Adipocyte (in vitro differentiated cells): ENCODE data around the gene ZNF106.

Experiments used
- DNase-seq: peaks from one replicate; pipeline ENCODE4 v3.0.0-alpha.2; 2015; ENCODE audit warnings: low read depth
- H3K27me3 ChIP-seq: replicated peaks from 2 replicates; pipeline ENCODE4 v1.7.0; 2013; ENCODE audit warnings: mild to moderate bottlenecking, low read length, moderate library complexity; ENCODE audit not compliant: control insufficient read depth, insufficient read depth
- H3K36me3 ChIP-seq: 2 replicates; pipeline ENCODE4 v1.7.0; 2013; ENCODE audit warnings: low read length, mild to moderate bottlenecking, moderate library complexity; ENCODE audit not compliant: control insufficient read depth, insufficient read depth, severe bottlenecking
- H3K4me1 ChIP-seq: 2 replicates; pipeline ENCODE4 v1.7.0; 2013; ENCODE audit warnings: mild to moderate bottlenecking, low read length, moderate library complexity; ENCODE audit not compliant: control insufficient read depth, insufficient read depth
- H3K4me3 ChIP-seq: 2 replicates; pipeline ENCODE4 v1.7.0; 2013; ENCODE audit warnings: mild to moderate bottlenecking, low read length, moderate library complexity
- H3K9ac ChIP-seq: 2 replicates; pipeline ENCODE4 v1.7.0; 2013; ENCODE audit warnings: mild to moderate bottlenecking, low read length, moderate library complexity
- H3K9me3 ChIP-seq: 2 replicates; pipeline ENCODE4 v1.7.0; 2013; ENCODE audit warnings: mild to moderate bottlenecking, low read length, moderate library complexity; ENCODE audit not compliant: control insufficient read depth

The ZNF106 gene

GRCh38 chr15:42471002-42471401 is 19.9 kb downstream of the ZNF106 start:
- Histone ChIP-seq H3K9me3 (no peaks in the 10 kb centered on the region), H3K36me3 (peaks cover 4% of the 10 kb centered on the region), H3K9ac (peak overlapping the region; percentile 0), H3K4me3 (no peak overlapping the region), H3K27me3 (no peaks in the 10 kb centered on the region), H3K4me1 (peaks cover 15% of the 10 kb centered on the region)
- DNase-seq, result no peak

GRCh38 chr15:42465520-42466259 is 25.3 kb downstream of the ZNF106 start:
- no peak overlapping the region for H3K9ac ChIP-seq
- peaks cover 16% of the 10 kb centered on the region for H3K36me3 ChIP-seq
- DNase-seq, result no peak
- peaks cover 11% of the 10 kb centered on the region for H3K4me1 ChIP-seq
- no peaks in the 10 kb centered on the region for H3K9me3 ChIP-seq
- H3K27me3 ChIP-seq, result no peaks in the 10 kb centered on the region
- no peak overlapping the region for H3K4me3 ChIP-seq

GRCh38 chr15:42461261-42461660 is 29.7 kb downstream of the ZNF106 start:
- no peak for DNase-seq
- peak overlapping the region; percentile 15 for H3K9ac ChIP-seq
- H3K4me1 ChIP-seq, result peaks cover 40% of the 10 kb centered on the region
- peaks cover 13% of the 10 kb centered on the region for H3K36me3 ChIP-seq
- H3K27me3 ChIP-seq, result no peaks in the 10 kb centered on the region
- H3K9me3 ChIP-seq, result no peaks in the 10 kb centered on the region
- H3K4me3 ChIP-seq, result no peak overlapping the region

- Histone ChIP-seq H3K36me3 (peaks cover 17% of the 10 kb centered on the region), H3K9ac (peak overlapping the region; percentile 88), H3K9me3 (no peaks in the 10 kb centered on the region), H3K4me3 (peak overlapping the region; percentile 83), H3K27me3 (no peaks in the 10 kb centered on the region), H3K4me1 (peaks cover 56% of the 10 kb centered on the region)
- DNase-seq, result peak; percentile 96
Observed at GRCh38 chr15:42457445-42458442, 33.2 kb downstream of the ZNF106 start.

GRCh38 chr15:42456971-42457370 is 34.0 kb downstream of the ZNF106 start:
- DNase-seq, result peak; percentile 81
- no peaks in the 10 kb centered on the region for H3K27me3 ChIP-seq
- peak overlapping the region; percentile 83 for H3K4me3 ChIP-seq
- H3K9ac ChIP-seq, result peak overlapping the region; percentile 88
- peaks cover 56% of the 10 kb centered on the region for H3K4me1 ChIP-seq
- peaks cover 17% of the 10 kb centered on the region for H3K36me3 ChIP-seq
- H3K9me3 ChIP-seq, result no peaks in the 10 kb centered on the region

- Histone ChIP-seq H3K36me3 (peaks cover 21% of the 10 kb centered on the region), H3K9ac (peak overlapping the region; percentile 88), H3K4me1 (peaks cover 55% of the 10 kb centered on the region), H3K9me3 (no peaks in the 10 kb centered on the region), H3K27me3 (no peaks in the 10 kb centered on the region), H3K4me3 (peak overlapping the region; percentile 83)
- DNase-seq, result peak; percentile 35
Observed at GRCh38 chr15:42456531-42456930, 34.4 kb downstream of the ZNF106 start.

- Histone ChIP-seq H3K9me3 (no peaks in the 10 kb centered on the region), H3K4me1 (peaks cover 46% of the 10 kb centered on the region), H3K36me3 (peaks cover 48% of the 10 kb centered on the region), H3K4me3 (no peak overlapping the region), H3K9ac (no peak overlapping the region), H3K27me3 (no peaks in the 10 kb centered on the region)
- DNase-seq, result peak; percentile 37
Observed at GRCh38 chr15:42453826-42454225, 37.1 kb downstream of the ZNF106 start.

GRCh38 chr15:42450425-42450790 is 40.5 kb downstream of the ZNF106 start:
- no peak overlapping the region for H3K9ac ChIP-seq
- H3K9me3 ChIP-seq, result no peaks in the 10 kb centered on the region
- no peaks in the 10 kb centered on the region for H3K27me3 ChIP-seq
- no peak overlapping the region for H3K4me3 ChIP-seq
- H3K4me1 ChIP-seq, result peaks cover 12% of the 10 kb centered on the region
- no peak for DNase-seq
- peaks cover 78% of the 10 kb centered on the region for H3K36me3 ChIP-seq

GRCh38 chr15:42449770-42450424 is 41.0 kb downstream of the ZNF106 start:
- Histone ChIP-seq H3K4me3 (no peak overlapping the region), H3K27me3 (no peaks in the 10 kb centered on the region), H3K4me1 (peaks cover 8% of the 10 kb centered on the region), H3K36me3 (peaks cover 83% of the 10 kb centered on the region), H3K9ac (no peak overlapping the region), H3K9me3 (no peaks in the 10 kb centered on the region)
- no peak for DNase-seq

GRCh38 chr15:42448281-42448680 is 42.7 kb downstream of the ZNF106 start:
- Histone ChIP-seq H3K4me1 (peaks cover 4% of the 10 kb centered on the region), H3K36me3 (peaks cover 86% of the 10 kb centered on the region), H3K9ac (no peak overlapping the region), H3K27me3 (no peaks in the 10 kb centered on the region), H3K9me3 (no peaks in the 10 kb centered on the region), H3K4me3 (no peak overlapping the region)
- no peak for DNase-seq

GRCh38 chr15:42447599-42447998 is 43.3 kb downstream of the ZNF106 start:
- H3K4me3 ChIP-seq, result no peak overlapping the region
- no peak for DNase-seq
- no peaks in the 10 kb centered on the region for H3K9me3 ChIP-seq
- peaks cover 4% of the 10 kb centered on the region for H3K4me1 ChIP-seq
- H3K36me3 ChIP-seq, result peaks cover 86% of the 10 kb centered on the region
- H3K27me3 ChIP-seq, result no peaks in the 10 kb centered on the region
- no peak overlapping the region for H3K9ac ChIP-seq
